ENCODE results near the gene KRTAP4-7. TPM values are rescaled to one million over a fixed set of nuclear protein-coding genes. Genes with fewer than 3 reads are reported as not detected.
"Not testable (repeated sequence)": the region's sequence is repeated elsewhere in the genome, so short reads cannot be mapped to it uniquely, and the experiment has no call there.

The KRTAP4-7 gene
- total and polyA plus RNA-seq, 12 donors = not detected

GRCh38 chr17:41111151-41111885 lies 27.4 kb downstream of the KRTAP4-7 start:
- Histone ChIP-seq H3K27ac (no peak overlapping the region), H3K4me3 (no peak overlapping the region), H3K4me1 (replicated peaks in 1 of 2) (no peaks in the 10 kb centered on the region), H3K9me3 (replicated peaks in 1 of 3) (peaks cover 0 to 5% (median 0%) of the 10 kb centered on the region in 3 donors), H3K36me3 (replicated peaks in 1 of 2) (no peaks in the 10 kb centered on the region), H3K27me3 (no peaks in the 10 kb centered on the region)
- 64 to 77% (median 71%) methylated on average over 2 of the region's 2 CpGs for WGBS, 4 donors
- no peak for DNase-seq
- TF ChIP-seq CTCF (IDR thresholded peaks at IDR 0.05) (no peak), POLR2A (IDR thresholded peaks at IDR 0.05) (no peak)
- intact Hi-C loops (cut with DNase I) = no loop called here

- peaks cover 3% of the 10 kb centered on the region for H3K27me3 ChIP-seq
- no peak overlapping the region for H3K4me3 ChIP-seq
- no peaks in the 10 kb centered on the region for H3K4me1 ChIP-seq (replicated peaks in 1 of 2)
- H3K9me3 ChIP-seq (replicated peaks in 1 of 3) = peaks cover 0 to 5% (median 0%) of the 10 kb centered on the region in 3 donors
- no peak for TF ChIP-seq POLR2A (IDR thresholded peaks at IDR 0.05)
- no peak for TF ChIP-seq CTCF (IDR thresholded peaks at IDR 0.05)
- intact Hi-C loops (cut with DNase I) = no loop called here
- 51 to 69% (median 57%) methylated on average over 5 of the region's 5 CpGs for WGBS, 4 donors
- no peaks in the 10 kb centered on the region for H3K36me3 ChIP-seq (replicated peaks in 1 of 2)
- no peak for DNase-seq
- no peak overlapping the region for H3K27ac ChIP-seq
These were observed 32.3 kb downstream of the KRTAP4-7 start for GRCh38 chr17:41116297-41116696.

GRCh38 chr17:41117846-41118386 lies 34.0 kb downstream of the KRTAP4-7 start, which contains the start of gene KRTAP4-11:
TSS of gene KRTAP4-11 (minus strand) at chr17:41118373. CDS start at chr17:41118315, 58 bp downstream.
- H3K27me3 ChIP-seq; DNase-seq; H3K4me3 ChIP-seq; H3K4me1 ChIP-seq (replicated peaks in 1 of 2); intact Hi-C loops (cut with DNase I); H3K9me3 ChIP-seq (replicated peaks in 1 of 3); H3K36me3 ChIP-seq (replicated peaks in 1 of 2); H3K27ac ChIP-seq: not testable (repeated sequence)
- WGBS, 4 donors = 69 to 100% (median 81%) methylated on average over 1 to 10 of the region's 10 CpGs

- H3K4me3 ChIP-seq = no peak overlapping the region
- no peak overlapping the region for H3K27ac ChIP-seq
- H3K9me3 ChIP-seq (replicated peaks in 1 of 3) = no peaks in the 10 kb centered on the region
- intact Hi-C loops (cut with DNase I) = no loop called here
- no peak for DNase-seq
- peaks cover 3% of the 10 kb centered on the region for H3K27me3 ChIP-seq
- H3K4me1 ChIP-seq (replicated peaks in 1 of 2) = no peaks in the 10 kb centered on the region
- TF ChIP-seq POLR2A (IDR thresholded peaks at IDR 0.05) (no peak), CTCF (IDR thresholded peaks at IDR 0.05) (no peak)
- H3K36me3 ChIP-seq (replicated peaks in 1 of 2) = no peaks in the 10 kb centered on the region
- WGBS, 4 donors = 84 to 90% (median 85%) methylated on average over 4 of the region's 4 CpGs
These were observed 34.8 kb downstream of the KRTAP4-7 start for GRCh38 chr17:41118721-41119120.

- 47 to 52% (median 50%) methylated on average over 11 of the region's 11 CpGs for WGBS, 4 donors
- H3K4me3 ChIP-seq; H3K27ac ChIP-seq; H3K9me3 ChIP-seq (replicated peaks in 1 of 3); intact Hi-C loops (cut with DNase I); DNase-seq; H3K36me3 ChIP-seq (replicated peaks in 1 of 2); H3K27me3 ChIP-seq; H3K4me1 ChIP-seq (replicated peaks in 1 of 2): not testable (repeated sequence)
These were observed 36.0 kb downstream of the KRTAP4-7 start for GRCh38 chr17:41119696-41120690.

Data from adrenal gland (tissue), 12 donors.